ENCODE measurements around the gene SPTBN1. TPM values are rescaled to one million over a fixed set of nuclear protein-coding genes. Genes with fewer than 3 reads are reported as not detected.

Gene SPTBN1
- polyA plus RNA-seq, 2 of the 4 experiments (the other 2 are of a cell fraction) = 105 to 126 TPM

- H3K4me3 ChIP-seq = no peak overlapping the region
- CTCF ChIA-PET = interaction anchor here (1.0 kb wide), 1 partner anchor 9 kb away, joined by 3 read pairs; no protein-coding TSS in a partner anchor
- no peak for TF ChIP-seq MAX (IDR thresholded peaks at IDR 0.05)
- no peak for TF ChIP-seq FOXS1 (CRISPR knock-in tag; IDR thresholded peaks at IDR 0.05)
- no peak for TF ChIP-seq PHF8 (IDR thresholded peaks at IDR 0.05; ENCODE audit: borderline replicate concordance, low read depth)
- no peak for TF ChIP-seq EP300 (IDR thresholded peaks at IDR 0.05)
- TF ChIP-seq CHD4 (IDR thresholded peaks at IDR 0.05; ENCODE audit: borderline replicate concordance) = no peak
- TF ChIP-seq RARB (CRISPR knock-in tag; IDR thresholded peaks at IDR 0.05) = no peak
- TF ChIP-seq SREBF2 (IDR thresholded peaks at IDR 0.05) = no peak
- TF ChIP-seq GATA3 (IDR thresholded peaks at IDR 0.05; ENCODE audit: borderline replicate concordance) = no peak
- no peak for TF ChIP-seq ZNF302 (CRISPR knock-in tag; IDR thresholded peaks at IDR 0.05)
- TF ChIP-seq JUNB (IDR thresholded peaks at IDR 0.05) = no peak
- TF ChIP-seq CEBPB (IDR thresholded peaks at IDR 0.05) = no peak
- DNase-seq (ENCODE audit: low read depth in 1 of 2, low spot score in 1 of 2) (no peak), ATAC-seq (no peak), FAIRE-seq (no peak)
- no peak overlapping the region for H3K27ac ChIP-seq
- no peaks in the 10 kb centered on the region for H3K4me1 ChIP-seq
- H3K4me2 ChIP-seq = no peak overlapping the region
- POLR2A ChIA-PET = no interaction called here
- no peaks in the 10 kb centered on the region for H3K9me3 ChIP-seq
Measured at GRCh38 chr2:54437588-54437987, 18.5 kb upstream of the SPTBN1 start.

DNA sequence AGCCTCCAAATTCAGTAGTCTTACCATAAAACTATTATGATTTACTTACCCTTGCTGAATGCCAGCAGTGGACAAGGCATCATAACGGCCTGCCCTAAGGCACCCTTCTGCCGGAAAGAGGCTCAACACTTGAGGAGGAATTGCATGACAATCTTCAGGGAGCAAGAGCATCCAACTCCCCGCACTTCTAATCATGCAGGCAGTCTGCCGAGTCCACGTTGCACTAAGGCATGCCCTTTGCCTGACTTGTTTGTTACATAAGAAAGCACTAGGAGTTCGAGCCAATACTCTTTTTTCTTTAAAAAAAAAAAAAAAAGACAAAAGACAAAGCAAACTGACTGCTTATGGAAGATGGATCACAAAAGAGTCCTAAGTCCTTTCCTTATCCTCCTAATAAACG lies 17.9 kb upstream of the SPTBN1 start:
- ChIA-PET POLR2A (no interaction called here), CTCF (interaction anchor here (1.0 kb wide), 1 partner anchor 8 kb away, joined by 3 read pairs; no protein-coding TSS in a partner anchor)
- ATAC-seq = no peak
- Histone ChIP-seq H3K4me3 (no peak overlapping the region), H3K4me2 (no peak overlapping the region), H3K4me1 (no peaks in the 10 kb centered on the region), H3K27ac (no peak overlapping the region), H3K9me3 (no peaks in the 10 kb centered on the region)
- TF ChIP-seq HEYL (CRISPR knock-in tag; IDR thresholded peaks at IDR 0.05) (no peak), HDAC2 (IDR thresholded peaks at IDR 0.05) (no peak), NR3C1 (IDR thresholded peaks at IDR 0.05) (no peak), FOXS1 (CRISPR knock-in tag; IDR thresholded peaks at IDR 0.05) (no peak)
- FAIRE-seq = no peak
- DNase-seq (ENCODE audit: low read depth in 1 of 2, low spot score in 1 of 2) = no peak
- WGBS (ENCODE audit: missing lambda C conversion rate) = 77% methylated on average over 7 of the region's 7 CpGs

GRCh38 chr2:54439582-54439981 lies 16.5 kb upstream of the SPTBN1 start:
- H3K4me3 ChIP-seq = no peak overlapping the region
- ChIA-PET CTCF (interaction anchor here (0.9 to 1.1 kb wide), 2 partner anchors 63 to 263 kb away, joined by 3 read pairs; no protein-coding TSS in a partner anchor), POLR2A (no interaction called here)
- ATAC-seq (no peak), FAIRE-seq (no peak), DNase-seq (ENCODE audit: low read depth in 1 of 2, low spot score in 1 of 2) (no peak)
- no peak overlapping the region for H3K27ac ChIP-seq
- no peaks in the 10 kb centered on the region for H3K9me3 ChIP-seq
- no peak overlapping the region for H3K4me2 ChIP-seq
- 74% methylated on average over 4 of the region's 4 CpGs for WGBS (ENCODE audit: missing lambda C conversion rate)
- TF ChIP-seq HEYL (CRISPR knock-in tag; IDR thresholded peaks at IDR 0.05) = no peak
- TF ChIP-seq RAD21 (conservative IDR thresholded peaks at IDR 0.05 in 1 of 2, IDR thresholded peaks at IDR 0.05 in 1 of 2) = no peak
- TF ChIP-seq MAZ (IDR thresholded peaks at IDR 0.05; ENCODE audit: borderline replicate concordance, low read depth, low read length) = no peak
- TF ChIP-seq CEBPB (IDR thresholded peaks at IDR 0.05) = no peak
- no peak for TF ChIP-seq FOSL2 (IDR thresholded peaks at IDR 0.05)
- no peak for TF ChIP-seq FOSL2 (CRISPR knock-in tag; IDR thresholded peaks at IDR 0.05)
- no peak for TF ChIP-seq SMC3 (IDR thresholded peaks at IDR 0.05)
- no peak for TF ChIP-seq POLR2A (IDR thresholded peaks at IDR 0.05; ENCODE audit: low read length)
- no peak for TF ChIP-seq ESRRA (IDR thresholded peaks at IDR 0.05; ENCODE audit: borderline replicate concordance, low read length)
- no peak for TF ChIP-seq CHD2 (IDR thresholded peaks at IDR 0.05; ENCODE audit: low read length, partially characterized antibody)
- TF ChIP-seq, protein P1, sequence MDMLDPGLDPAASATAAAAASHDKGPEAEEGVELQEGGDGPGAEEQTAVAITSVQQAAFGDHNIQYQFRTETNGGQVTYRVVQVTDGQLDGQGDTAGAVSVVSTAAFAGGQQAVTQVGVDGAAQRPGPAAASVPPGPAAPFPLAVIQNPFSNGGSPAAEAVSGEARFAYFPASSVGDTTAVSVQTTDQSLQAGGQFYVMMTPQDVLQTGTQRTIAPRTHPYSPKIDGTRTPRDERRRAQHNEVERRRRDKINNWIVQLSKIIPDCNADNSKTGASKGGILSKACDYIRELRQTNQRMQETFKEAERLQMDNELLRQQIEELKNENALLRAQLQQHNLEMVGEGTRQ (IDR thresholded peaks at IDR 0.05) = no peak
- no peak for TF ChIP-seq RARB (CRISPR knock-in tag; IDR thresholded peaks at IDR 0.05)
- no peak for TF ChIP-seq TFCP2L1 (CRISPR knock-in tag; IDR thresholded peaks at IDR 0.05)
- no peak for TF ChIP-seq EHF (CRISPR knock-in tag; IDR thresholded peaks at IDR 0.05)
- no peak for TF ChIP-seq NR3C1 (IDR thresholded peaks at IDR 0.05)
- no peak for TF ChIP-seq GATA3 (IDR thresholded peaks at IDR 0.05; ENCODE audit: borderline replicate concordance)
- TF ChIP-seq EP300 (IDR thresholded peaks at IDR 0.05) = no peak
- no peak for TF ChIP-seq PHF8 (IDR thresholded peaks at IDR 0.05; ENCODE audit: borderline replicate concordance, low read depth)
- TF ChIP-seq POLR2AphosphoS2 (conservative IDR thresholded peaks at IDR 0.05; ENCODE audit: low read length) = no peak
- TF ChIP-seq FOSB (CRISPR knock-in tag; IDR thresholded peaks at IDR 0.05) = no peak
- no peaks in the 10 kb centered on the region for H3K4me1 ChIP-seq
